Measurements from ENCODE around the gene CAPN3.

DNA sequence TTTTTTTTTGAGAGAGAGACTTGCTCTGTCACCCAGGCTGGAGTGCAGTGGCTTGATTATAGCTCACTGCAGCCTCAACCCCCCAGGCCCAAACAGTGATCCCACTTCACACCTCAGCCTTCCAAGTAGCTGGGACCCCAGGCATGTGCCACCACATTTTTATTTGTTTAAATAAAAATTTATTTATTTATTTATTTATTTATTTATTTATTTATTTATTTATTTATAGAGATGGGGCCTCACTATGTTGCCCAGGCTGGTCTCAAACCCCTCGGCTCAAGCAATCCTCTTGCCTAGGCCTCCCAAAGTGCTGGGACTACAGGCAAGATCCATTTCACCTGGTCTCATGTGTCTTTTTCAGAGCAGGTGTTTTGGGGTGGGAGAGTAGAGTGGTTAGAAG, 15.5 kb downstream of the CAPN3 start:
- no peak for TF ChIP-seq CTCF (IDR thresholded peaks at IDR 0.05; ENCODE audit: low read depth, low read length)
- no peak for TF ChIP-seq EZH2phosphoT487 (IDR thresholded peaks at IDR 0.05; ENCODE audit: low read depth)
